Measurements from ENCODE around the gene DES. TPM values are rescaled to one million over a fixed set of nuclear protein-coding genes. Genes with fewer than 3 reads are reported as not detected.

Gene DES
- total RNA-seq, 1 donor from 2014 or later: 182 TPM

GRCh38 chr2:219468410-219469185 is 50.4 kb downstream of the DES start:
- peaks cover 88 to 100% of the 10 kb centered on the region in 2 donors for H3K36me3 ChIP-seq
- no peaks in the 10 kb centered on the region for H3K27me3 ChIP-seq
- H3K9me3 ChIP-seq: no peaks in the 10 kb centered on the region
- no peak overlapping the region for H3K4me3 ChIP-seq
- intact Hi-C loops (cut with DNase I): no loop called here
- TF ChIP-seq CTCF (IDR thresholded peaks at IDR 0.05): no peak
- H3K27ac ChIP-seq: peak overlapping the region in 1 of 2 donors; percentile 73
- DNase-seq (ENCODE audit: low spot score in 2 of 2): no peak
- peaks cover 3 to 22% of the 10 kb centered on the region in 2 donors for H3K4me1 ChIP-seq

- peak overlapping the region in 1 of 2 donors; percentile 73 for H3K27ac ChIP-seq
- H3K9me3 ChIP-seq: no peaks in the 10 kb centered on the region
- DNase-seq (ENCODE audit: low spot score in 2 of 2): no peak
- intact Hi-C loops (cut with DNase I): no loop called here
- H3K4me3 ChIP-seq: no peak overlapping the region
- H3K4me1 ChIP-seq: peaks cover 3 to 17% of the 10 kb centered on the region in 2 donors
- no peak for TF ChIP-seq CTCF (IDR thresholded peaks at IDR 0.05)
- H3K36me3 ChIP-seq: peaks cover 87 to 98% of the 10 kb centered on the region in 2 donors
- no peaks in the 10 kb centered on the region for H3K27me3 ChIP-seq
Observed at GRCh38 chr2:219469186-219469724, 51.1 kb downstream of the DES start.

- peak overlapping the region in 1 of 2 donors; percentile 73 for H3K27ac ChIP-seq
- H3K27me3 ChIP-seq: no peaks in the 10 kb centered on the region
- no peak for DNase-seq (ENCODE audit: low spot score in 2 of 2)
- no peaks in the 10 kb centered on the region for H3K9me3 ChIP-seq
- peaks cover 78 to 97% of the 10 kb centered on the region in 2 donors for H3K36me3 ChIP-seq
- no peak for TF ChIP-seq CTCF (IDR thresholded peaks at IDR 0.05)
- no peak overlapping the region for H3K4me3 ChIP-seq
- peaks cover 0 to 9% of the 10 kb centered on the region in 2 donors for H3K4me1 ChIP-seq
- intact Hi-C loops (cut with DNase I): no loop called here
Observed at GRCh38 chr2:219470429-219470828, 52.3 kb downstream of the DES start.

- Histone ChIP-seq H3K9me3 (no peaks in the 10 kb centered on the region), H3K36me3 (peaks cover 70 to 89% of the 10 kb centered on the region in 2 donors), H3K27ac (peak overlapping the region; percentile 43 to 73), H3K4me3 (no peak overlapping the region), H3K27me3 (no peaks in the 10 kb centered on the region), H3K4me1 (peaks cover 0 to 5% of the 10 kb centered on the region in 2 donors)
- no peak for TF ChIP-seq CTCF (IDR thresholded peaks at IDR 0.05)
- no peak for DNase-seq (ENCODE audit: low spot score in 2 of 2)
- intact Hi-C loops (cut with DNase I): no loop called here
Observed at GRCh38 chr2:219471476-219472371, 53.5 kb downstream of the DES start.

- H3K36me3 ChIP-seq: peaks cover 71 to 89% of the 10 kb centered on the region in 2 donors
Observed at GRCh38 chr2:219472629-219473187, 54.5 kb downstream of the DES start.

More at GRCh38 chr2:219472629-219473187, 54.5 kb downstream of the DES start:
- TF ChIP-seq CTCF (IDR thresholded peaks at IDR 0.05): no peak
- Histone ChIP-seq H3K27me3 (no peaks in the 10 kb centered on the region), H3K4me3 (no peak overlapping the region), H3K9me3 (no peaks in the 10 kb centered on the region), H3K27ac (peak overlapping the region; percentile 43 to 73), H3K4me1 (peaks cover 0 to 5% of the 10 kb centered on the region in 2 donors)
- intact Hi-C loops (cut with DNase I): no loop called here
- DNase-seq (ENCODE audit: low spot score in 2 of 2): no peak
